Osteoblast (primary cell): ENCODE data around the gene DCAF8. TPM values are rescaled to one million over a fixed set of nuclear protein-coding genes. Genes with fewer than 3 reads are reported as not detected.

Experiments used
- DNase-seq: peaks from one replicate; pipeline ENCODE4 v3.0.0; 2011; ENCODE audit warnings: low spot score, mixed read lengths; ENCODE audit not compliant: insufficient read length; ENCODE audit errors: missing footprints
- H2AFZ ChIP-seq: 2 replicates; pipeline ENCODE4 v1.6.0; 2011; ENCODE audit warnings: mild to moderate bottlenecking, low read length
- H3K27ac ChIP-seq: 2 replicates; pipeline ENCODE4 v1.5.1; 2011; ENCODE audit warnings: mild to moderate bottlenecking, low read depth, low read length, moderate library complexity
- H3K27me3 ChIP-seq: 2 replicates; pipeline ENCODE4 v1.6.0; 2012; ENCODE audit warnings: mild to moderate bottlenecking, control low read depth, inconsistent platforms, low read length, moderate library complexity; ENCODE audit not compliant: insufficient read depth
- H3K36me3 ChIP-seq: 2 replicates; pipeline ENCODE4 v1.5.1; 2011; ENCODE audit warnings: mild to moderate bottlenecking, low read length, control low read depth, moderate library complexity; ENCODE audit not compliant: insufficient read depth
- H3K4me1 ChIP-seq: 2 replicates; pipeline ENCODE4 v1.5.1; 2011; ENCODE audit warnings: mild to moderate bottlenecking, low read length, control low read depth, moderate library complexity; ENCODE audit not compliant: insufficient read depth
- H3K4me2 ChIP-seq: 2 replicates; pipeline ENCODE4 v1.6.0; 2011; ENCODE audit warnings: mild to moderate bottlenecking, low read length; ENCODE audit not compliant: insufficient read depth
- H3K4me3 ChIP-seq: fragments of 200-600 bp; sonication (generic); 3 replicates; pipeline ENCODE4 v1.5.1; 2012; ENCODE audit warnings: mild to moderate bottlenecking, low read length, inconsistent platforms; ENCODE audit not compliant: insufficient read depth
- H3K79me2 ChIP-seq: 2 replicates; pipeline ENCODE4 v1.6.0; 2012; ENCODE audit warnings: mild to moderate bottlenecking, low read length, control low read depth, inconsistent platforms; ENCODE audit not compliant: insufficient read depth
- H3K9me3 ChIP-seq: 2 replicates; pipeline ENCODE4 v1.5.1; 2011; ENCODE audit warnings: low read depth, low read length, control low read depth
- H4K20me1 ChIP-seq: 2 replicates; pipeline ENCODE4 v1.6.0; 2012; ENCODE audit warnings: mild to moderate bottlenecking, low read length, control low read depth; ENCODE audit not compliant: insufficient read depth
- CTCF ChIP-seq: IDR thresholded peaks from 2 replicates; pipeline ENCODE4 v1.5.1; 2011; ENCODE audit warnings: mild to moderate bottlenecking, low read depth, low read length, moderate library complexity; ENCODE audit errors: extremely low read depth
- total RNA-seq: library from RNA; depleted of rRNA; stranded (reverse); fragments of >200 nt; gene quantifications from 2 replicates; pipeline ENCODE4 v1.2.3, GENCODE V29; 2012

Gene DCAF8
- total RNA-seq, 1 donor: 107 TPM

- Histone ChIP-seq H3K9me3 (no peaks in the 10 kb centered on the region), H3K4me2 (peak overlapping the region; percentile 13), H3K27me3 (no peaks in the 10 kb centered on the region), H3K4me3 (no peak overlapping the region), H3K36me3 (peaks cover 4% of the 10 kb centered on the region), H3K79me2 (peaks cover 46% of the 10 kb centered on the region), H3K4me1 (peaks cover 31% of the 10 kb centered on the region), H4K20me1 (peaks cover 38% of the 10 kb centered on the region), H2AFZ (no peak overlapping the region), H3K27ac (no peak overlapping the region)
- no peak for TF ChIP-seq CTCF
- peak; percentile 68 for DNase-seq
These were observed 5.8 kb downstream of the DCAF8 start for GRCh38 chr1:160256396-160257046.

DNA sequence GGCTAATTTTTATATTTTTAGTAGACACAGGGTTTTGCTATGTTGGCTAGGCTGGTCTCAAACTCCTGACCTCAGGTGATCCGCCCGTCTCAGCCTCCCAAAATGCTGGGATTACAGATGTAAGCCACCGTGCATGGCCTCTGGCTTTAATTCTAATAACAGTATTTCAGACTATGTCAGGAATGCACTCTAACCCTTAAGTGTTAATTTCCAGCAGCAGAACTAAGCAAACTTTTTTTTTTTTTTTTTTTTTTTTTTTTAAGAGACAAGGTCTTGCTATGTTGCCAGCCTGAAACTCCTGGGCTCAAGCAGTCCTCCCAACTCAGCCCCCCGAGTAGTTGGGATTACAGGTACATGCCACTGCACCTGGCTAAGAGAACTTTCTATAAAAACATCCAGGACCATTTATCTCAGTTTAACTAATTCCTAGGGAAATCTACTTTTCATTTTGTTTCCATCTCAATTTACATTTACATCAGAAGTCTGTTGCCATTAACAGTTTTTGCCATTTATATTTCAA is 6.5 kb downstream of the DCAF8 start:
- Histone ChIP-seq H3K4me1 (peaks cover 25% of the 10 kb centered on the region), H3K4me3 (no peak overlapping the region), H3K4me2 (no peak overlapping the region), H2AFZ (no peak overlapping the region), H3K79me2 (peaks cover 53% of the 10 kb centered on the region), H3K36me3 (peaks cover 4% of the 10 kb centered on the region), H3K27me3 (no peaks in the 10 kb centered on the region), H4K20me1 (peaks cover 44% of the 10 kb centered on the region), H3K27ac (no peak overlapping the region), H3K9me3 (no peaks in the 10 kb centered on the region)
- DNase-seq: no peak
- no peak for TF ChIP-seq CTCF

- H3K4me3 ChIP-seq: no peak overlapping the region
- H3K36me3 ChIP-seq: peaks cover 4% of the 10 kb centered on the region
- H3K9me3 ChIP-seq: no peaks in the 10 kb centered on the region
- DNase-seq: peak; percentile 73
- peak; percentile 75 for TF ChIP-seq CTCF
- no peak overlapping the region for H3K27ac ChIP-seq
- no peaks in the 10 kb centered on the region for H3K27me3 ChIP-seq
- peaks cover 51% of the 10 kb centered on the region for H3K79me2 ChIP-seq
- peaks cover 8% of the 10 kb centered on the region for H3K4me1 ChIP-seq
- H4K20me1 ChIP-seq: peaks cover 34% of the 10 kb centered on the region
- no peak overlapping the region for H3K4me2 ChIP-seq
- H2AFZ ChIP-seq: no peak overlapping the region
These were observed 10.4 kb downstream of the DCAF8 start for GRCh38 chr1:160251687-160252526.

- Histone ChIP-seq H3K4me2 (no peak overlapping the region), H3K4me3 (no peak overlapping the region), H4K20me1 (peaks cover 39% of the 10 kb centered on the region), H3K36me3 (peaks cover 4% of the 10 kb centered on the region), H2AFZ (no peak overlapping the region), H3K79me2 (peaks cover 56% of the 10 kb centered on the region), H3K9me3 (no peaks in the 10 kb centered on the region), H3K27ac (no peak overlapping the region), H3K4me1 (no peaks in the 10 kb centered on the region), H3K27me3 (no peaks in the 10 kb centered on the region)
- no peak for TF ChIP-seq CTCF
- no peak for DNase-seq
These were observed 11.3 kb downstream of the DCAF8 start for GRCh38 chr1:160251011-160251410.
